A673 (cell line): ENCODE results near the gene KIDINS220.
A peak's percentile ranks its signal among the peaks of the same experiment; 100 is the strongest.

Experiments used
- EZH2 ChIP-seq: fragments of 200-600 bp; sonication (generic); IDR thresholded peaks from 2 replicates; pipeline ENCODE4 v1.6.1; 2017; ENCODE audit warnings: borderline replicate concordance, low read depth, mild to moderate bottlenecking, mixed read lengths, antibody characterized with exemption, low read length; ENCODE audit not compliant: poor library complexity, severe bottlenecking
- TF ChIP-seq, protein P1 (sequence below): fragments of 300-800, 200-600 bp; sonication (generic); conservative IDR thresholded peaks from 2 replicates; pipeline ENCODE4 v1.5.1; 2017; ENCODE audit warnings: low read depth, mild to moderate bottlenecking, antibody characterized with exemption, low read length, moderate library complexity, mixed read lengths

GRCh38 chr2:8693157-8693821, 144.1 kb downstream of the KIDINS220 start:
- TF ChIP-seq, protein P1, sequence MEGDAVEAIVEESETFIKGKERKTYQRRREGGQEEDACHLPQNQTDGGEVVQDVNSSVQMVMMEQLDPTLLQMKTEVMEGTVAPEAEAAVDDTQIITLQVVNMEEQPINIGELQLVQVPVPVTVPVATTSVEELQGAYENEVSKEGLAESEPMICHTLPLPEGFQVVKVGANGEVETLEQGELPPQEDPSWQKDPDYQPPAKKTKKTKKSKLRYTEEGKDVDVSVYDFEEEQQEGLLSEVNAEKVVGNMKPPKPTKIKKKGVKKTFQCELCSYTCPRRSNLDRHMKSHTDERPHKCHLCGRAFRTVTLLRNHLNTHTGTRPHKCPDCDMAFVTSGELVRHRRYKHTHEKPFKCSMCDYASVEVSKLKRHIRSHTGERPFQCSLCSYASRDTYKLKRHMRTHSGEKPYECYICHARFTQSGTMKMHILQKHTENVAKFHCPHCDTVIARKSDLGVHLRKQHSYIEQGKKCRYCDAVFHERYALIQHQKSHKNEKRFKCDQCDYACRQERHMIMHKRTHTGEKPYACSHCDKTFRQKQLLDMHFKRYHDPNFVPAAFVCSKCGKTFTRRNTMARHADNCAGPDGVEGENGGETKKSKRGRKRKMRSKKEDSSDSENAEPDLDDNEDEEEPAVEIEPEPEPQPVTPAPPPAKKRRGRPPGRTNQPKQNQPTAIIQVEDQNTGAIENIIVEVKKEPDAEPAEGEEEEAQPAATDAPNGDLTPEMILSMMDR, result peak; percentile 75
- TF ChIP-seq EZH2, result no peak
